Astrocyte (in vitro differentiated cells and primary cell): ENCODE data around the gene DHRS13. TPM values are rescaled to one million over a fixed set of nuclear protein-coding genes. Genes with fewer than 3 reads are reported as not detected.

Experiments used
- DNase-seq: peaks from one replicate; pipeline ENCODE4 v3.0.0-alpha.2; 2010; ENCODE audit warnings: low read depth
- FAIRE-seq: peaks from 2 replicates; lab custom pipeline; 2011; peaks lifted over from hg19 to GRCh38; lab: Jason Lieb, UNC
- H2AFZ ChIP-seq: 2 replicates; pipeline ENCODE4 v1.6.0; 2012; ENCODE audit warnings: low read depth, low read length, inconsistent platforms
- H3K27ac ChIP-seq: 2 replicates; pipeline ENCODE4 v1.5.1; 2011; ENCODE audit warnings: low read depth, low read length, inconsistent platforms
- H3K27me3 ChIP-seq: 2 replicates; pipeline ENCODE4 v1.6.0; 2011; ENCODE audit warnings: low read length, inconsistent platforms; ENCODE audit not compliant: insufficient read depth
- H3K36me3 ChIP-seq: 2 replicates; pipeline ENCODE4 v1.5.1; 2011; ENCODE audit warnings: low read length, inconsistent platforms; ENCODE audit not compliant: insufficient read depth
- H3K4me1 ChIP-seq: 2 replicates; pipeline ENCODE4 v1.5.1; 2011; ENCODE audit warnings: low read length, inconsistent platforms; ENCODE audit not compliant: insufficient read depth
- H3K4me2 ChIP-seq: 2 replicates; pipeline ENCODE4 v1.6.0; 2012; ENCODE audit warnings: low read length, inconsistent platforms
- H3K4me3 ChIP-seq: 2 replicates; pipeline ENCODE4 v1.5.1; 2011; ENCODE audit warnings: low read depth, mild to moderate bottlenecking, low read length, inconsistent platforms; ENCODE audit not compliant: insufficient read depth
- H3K79me2 ChIP-seq: 2 replicates; pipeline ENCODE4 v1.6.0; 2012; ENCODE audit warnings: mild to moderate bottlenecking, low read length, inconsistent platforms; ENCODE audit not compliant: insufficient read depth
- H3K9ac ChIP-seq: 2 replicates; pipeline ENCODE4 v1.6.0; 2012; ENCODE audit warnings: mild to moderate bottlenecking, low read length, inconsistent platforms
- H3K9me3 ChIP-seq: 2 replicates; pipeline ENCODE4 v1.5.1; 2012; ENCODE audit warnings: low read depth, mild to moderate bottlenecking, low read length, inconsistent platforms; ENCODE audit not compliant: insufficient read depth
- H4K20me1 ChIP-seq: 2 replicates; pipeline ENCODE4 v1.6.0; 2012; ENCODE audit warnings: low read length, inconsistent platforms; ENCODE audit not compliant: insufficient read depth
- H3K27ac Mint-ChIP-seq: one replicate; pipeline ENCODE4 v1.8.0; 2021; ENCODE audit warnings: mild to moderate bottlenecking, mixed read lengths; ENCODE audit not compliant: unreplicated experiment
- H3K27me3 Mint-ChIP-seq: one replicate; pipeline ENCODE4 v1.8.0; 2021; ENCODE audit warnings: low read depth, mixed read lengths; ENCODE audit not compliant: unreplicated experiment
- H3K36me3 Mint-ChIP-seq: one replicate; pipeline ENCODE4 v1.8.0; 2021; ENCODE audit warnings: low read depth, mixed read lengths; ENCODE audit not compliant: unreplicated experiment
- H3K4me1 Mint-ChIP-seq: one replicate; pipeline ENCODE4 v1.8.0; 2021; ENCODE audit warnings: low read depth, mixed read lengths; ENCODE audit not compliant: unreplicated experiment
- H3K4me3 Mint-ChIP-seq: one replicate; pipeline ENCODE4 v1.8.0; 2021; ENCODE audit warnings: mild to moderate bottlenecking, moderate library complexity, mixed read lengths; ENCODE audit not compliant: unreplicated experiment
- H3K9me3 Mint-ChIP-seq: one replicate; pipeline ENCODE4 v1.8.0; 2021; ENCODE audit warnings: mild to moderate bottlenecking, mixed read lengths; ENCODE audit not compliant: unreplicated experiment
- CTCF ChIP-seq: IDR thresholded peaks from 2 replicates; pipeline ENCODE4 v1.5.1; 2011; ENCODE audit warnings: low read depth, mild to moderate bottlenecking, inconsistent platforms, low read length, moderate library complexity; ENCODE audit not compliant: insufficient read depth
- EZH2 ChIP-seq: IDR thresholded peaks from 2 replicates; pipeline ENCODE4 v1.6.1; 2012; ENCODE audit warnings: mild to moderate bottlenecking, low read length, inconsistent platforms; ENCODE audit not compliant: insufficient read depth
- total RNA-seq: library from RNA; stranded (reverse); gene quantifications from 2 replicates; pipeline ENCODE4 v1.2.1, GENCODE V29; 2021

The DHRS13 gene
- total RNA-seq, 1 donor from 2014 or later = 4.3 TPM

GRCh38 chr17:28867276-28867675 is 35.6 kb downstream of the DHRS13 start:
- FAIRE-seq = no peak
- no peaks in the 10 kb centered on the region for H3K9me3 Mint-ChIP-seq
- H3K4me1 ChIP-seq = no peaks in the 10 kb centered on the region
- no peak overlapping the region for H3K27ac ChIP-seq
- TF ChIP-seq CTCF (no peak), EZH2 (no peak)
- no peaks in the 10 kb centered on the region for H3K27me3 ChIP-seq
- no peak for DNase-seq
- H2AFZ ChIP-seq = no peak overlapping the region
- H3K79me2 ChIP-seq = no peaks in the 10 kb centered on the region
- no peaks in the 10 kb centered on the region for H3K36me3 ChIP-seq
- no peak overlapping the region for H3K4me2 ChIP-seq
- H3K9me3 ChIP-seq = no peaks in the 10 kb centered on the region
- H3K4me3 ChIP-seq = no peak overlapping the region
- peaks cover 3% of the 10 kb centered on the region for H3K4me1 Mint-ChIP-seq
- H3K36me3 Mint-ChIP-seq = peaks cover 6% of the 10 kb centered on the region
- H3K9ac ChIP-seq = no peak overlapping the region
- no peak overlapping the region for H3K27ac Mint-ChIP-seq
- peaks cover 9% of the 10 kb centered on the region for H3K27me3 Mint-ChIP-seq
- no peaks in the 10 kb centered on the region for H4K20me1 ChIP-seq
- H3K4me3 Mint-ChIP-seq = no peak overlapping the region

GRCh38 chr17:28865946-28866752 is 36.7 kb downstream of the DHRS13 start:
- FAIRE-seq = no peak

More at GRCh38 chr17:28865946-28866752, 36.7 kb downstream of the DHRS13 start:
- TF ChIP-seq EZH2 (no peak), CTCF (no peak)
- Histone ChIP-seq H3K9ac (no peak overlapping the region), H3K36me3 (no peaks in the 10 kb centered on the region), H3K27ac (no peak overlapping the region), H3K9me3 (no peaks in the 10 kb centered on the region), H3K4me2 (no peak overlapping the region), H4K20me1 (no peaks in the 10 kb centered on the region), H3K79me2 (no peaks in the 10 kb centered on the region), H3K4me3 (no peak overlapping the region), H2AFZ (no peak overlapping the region), H3K4me1 (no peaks in the 10 kb centered on the region), H3K27me3 (no peaks in the 10 kb centered on the region)
- Mint-ChIP-seq H3K4me3 (no peak overlapping the region), H3K27me3 (peaks cover 6% of the 10 kb centered on the region), H3K4me1 (peaks cover 3% of the 10 kb centered on the region), H3K36me3 (peaks cover 8% of the 10 kb centered on the region), H3K9me3 (no peaks in the 10 kb centered on the region), H3K27ac (peak overlapping the region; percentile 3)
- no peak for DNase-seq
